Endothelial cell of umbilical vein (primary cell): ENCODE data around the gene ZNF732. TPM values are rescaled to one million over a fixed set of nuclear protein-coding genes. Genes with fewer than 3 reads are reported as not detected.

Experiments used
- BruUV-seq: library from RNA; stranded (reverse); fragments of 400-500 nt; replicated peaks from 2 replicates; lab custom pipeline; 2021; lab: Mats Ljungman, UMichigan
- CTCF ChIA-PET: fragments of 300-600, 350-600 bp; sonication (Branson Sonifier 250); formaldehyde crosslinking; loops from one replicate; lab custom pipeline; 2021; ENCODE audit warnings: antibody characterized with exemption, inconsistent platforms; lab: Charles Lee
- POLR2A ChIA-PET: fragments of 300-600, 350-600 bp; sonication (Branson Sonifier 250); formaldehyde crosslinking; loops from one replicate; lab custom pipeline; 2021; ENCODE audit warnings: antibody characterized with exemption, inconsistent platforms; lab: Charles Lee
- DNase-seq: peaks from one replicate; pipeline ENCODE4 v3.0.0-alpha.2; 2011; ENCODE audit warnings: low read depth, low spot score
- FAIRE-seq: peaks from 2 replicates; lab custom pipeline; 2011; peaks lifted over from hg19 to GRCh38; lab: Jason Lieb, UNC
- H2AFZ ChIP-seq: 2 replicates; pipeline ENCODE4 v1.6.0; 2012; ENCODE audit warnings: low read depth, low read length, control low read depth, inconsistent platforms
- H3K27ac ChIP-seq: 2 replicates; pipeline ENCODE4 v1.5.1; 2011; ENCODE audit warnings: low read depth, mild to moderate bottlenecking, control low read depth, low read length, moderate library complexity; ENCODE audit not compliant: insufficient read depth
- H3K27me3 ChIP-seq, 2 experiments: 2 replicates each; pipeline versions ENCODE4 v1.6.0 to v1.6.1; 2011; ENCODE audit warnings: low read length in 2 of 2, mixed read lengths in 1 of 2; ENCODE audit not compliant: control insufficient read depth in 2 of 2, insufficient read depth in 2 of 2
- H3K36me3 ChIP-seq, 2 experiments: 2 replicates in 1 of 2; 3 replicates in 1 of 2; pipeline ENCODE4 v1.5.1; 2011; ENCODE audit warnings: low read length in 2 of 2, mild to moderate bottlenecking in 1 of 2, moderate library complexity in 1 of 2; ENCODE audit not compliant: control insufficient read depth in 2 of 2, insufficient read depth in 2 of 2; ENCODE audit errors: extremely low read depth in 1 of 2
- H3K4me1 ChIP-seq: 3 replicates; pipeline ENCODE4 v1.5.1; 2011; ENCODE audit warnings: mild to moderate bottlenecking, low read length; ENCODE audit not compliant: control insufficient read depth, insufficient read depth; ENCODE audit errors: extremely low read depth
- H3K4me2 ChIP-seq: 2 replicates; pipeline ENCODE4 v1.6.1; 2011; ENCODE audit warnings: low read length, control low read depth, mixed read lengths; ENCODE audit not compliant: insufficient read depth
- H3K4me3 ChIP-seq, 3 experiments: fragments of 200-600 bp in 1 of 3; sonication (generic), shearing (Covaris generic) in 1 of 3; replicated peaks in 1 of 3; 2 replicates each; pipeline ENCODE4 v1.5.1; 2011 to 2016; ENCODE audit warnings: control low read depth in 3 of 3, low read length in 3 of 3, mild to moderate bottlenecking in 2 of 3, inconsistent platforms in 1 of 3, low read depth in 1 of 3, moderate library complexity in 1 of 3; ENCODE audit not compliant: insufficient read depth in 1 of 3
- H3K79me2 ChIP-seq: 2 replicates; pipeline ENCODE4 v1.6.0; 2012; ENCODE audit warnings: low read length, inconsistent platforms; ENCODE audit not compliant: control insufficient read depth, insufficient read depth
- H3K9ac ChIP-seq: replicated peaks from 2 replicates; pipeline ENCODE3; 2011; ENCODE audit warnings: low read length, control low read depth; ENCODE audit not compliant: insufficient read depth; ENCODE audit errors: extremely low read depth
- H3K9me1 ChIP-seq: replicated peaks from 3 replicates; pipeline ENCODE4 v1.6.0; 2011; ENCODE audit warnings: mild to moderate bottlenecking, low read length; ENCODE audit not compliant: control insufficient read depth, insufficient read depth; ENCODE audit errors: extremely low read depth
- H3K9me3 ChIP-seq: replicated peaks from 2 replicates; pipeline ENCODE4 v1.5.1; 2012; ENCODE audit warnings: low read length, inconsistent platforms; ENCODE audit not compliant: control insufficient read depth, insufficient read depth
- H4K20me1 ChIP-seq: replicated peaks from 2 replicates; pipeline ENCODE3; 2011; ENCODE audit warnings: mild to moderate bottlenecking, low read length; ENCODE audit not compliant: control insufficient read depth, insufficient read depth; ENCODE audit errors: extremely low read depth
- EZH2 ChIP-seq: IDR thresholded peaks from 2 replicates; pipeline ENCODE4 v1.6.1; 2012; ENCODE audit warnings: borderline replicate concordance, low read depth, mild to moderate bottlenecking, moderate library complexity, low read length, inconsistent platforms; ENCODE audit not compliant: severe bottlenecking
- FOS ChIP-seq: IDR thresholded peaks from 2 replicates; pipeline ENCODE4 v1.6.1; 2011; ENCODE audit warnings: mild to moderate bottlenecking, low read length, moderate library complexity, borderline replicate concordance; ENCODE audit not compliant: insufficient read depth
- GATA2 ChIP-seq: IDR thresholded peaks from 2 replicates; pipeline ENCODE4 v1.7.0; 2011; ENCODE audit warnings: low read depth, mild to moderate bottlenecking, moderate library complexity, mixed read lengths, low read length; ENCODE audit not compliant: insufficient read length, insufficient read depth
- JUN ChIP-seq: IDR thresholded peaks from 2 replicates; pipeline ENCODE4 v1.6.1; 2011; ENCODE audit warnings: borderline replicate concordance, low read depth; ENCODE audit not compliant: insufficient read length, insufficient read depth
- MYC ChIP-seq: IDR thresholded peaks from one replicate; pipeline ENCODE4 v1.6.1; 2011; ENCODE audit warnings: mild to moderate bottlenecking, low read depth, low read length
- POLR2A ChIP-seq: IDR thresholded peaks from 2 replicates; pipeline ENCODE4 v1.6.1; 2012; ENCODE audit warnings: low read depth, mild to moderate bottlenecking, control low read depth, low read length
- POLR2AphosphoS5 ChIP-seq: IDR thresholded peaks from 2 replicates; pipeline ENCODE4 v1.6.1; 2012; ENCODE audit warnings: low read depth, mild to moderate bottlenecking, control low read depth, low read length, moderate library complexity; ENCODE audit not compliant: insufficient read depth
- dilution Hi-C: fragments of 300-500 bp; cut with MboI; formaldehyde crosslinking; loops from one replicate; pipeline ENCODE4 v1.15.0; 2019; ENCODE audit warnings: low sequenced_read_pairs; ENCODE audit not compliant: extremely low pct_ligation_motif_present
- intact Hi-C: fragments of 100-400 bp; cut with micrococcal nuclease; formaldehyde crosslinking; loops from one replicate; pipeline ENCODE4 v1.10.0; 2022
- polyA plus RNA-seq, 4 experiments: library from polyadenylated mRNA; depleted of rRNA in 3 of 4; stranded (reverse) in 3 of 4; unstranded in 1 of 4; fragments of >200 nt; gene quantifications; 2 replicates each; pipeline versions ENCODE4 v1.2.1 to v1.2.3, GENCODE V29; 2011 to 2012; ENCODE audit warnings: missing spikeins in 1 of 4
- total RNA-seq: library from RNA; stranded (reverse); gene quantifications from 2 replicates; pipeline ENCODE4 v1.2.3, GENCODE V29; 2021
- TF ChIP-seq, protein P1 (sequence below): IDR thresholded peaks from 2 replicates; pipeline ENCODE4 v1.6.1; 2011; ENCODE audit not compliant: insufficient read depth, insufficient read length
- TF ChIP-seq, protein P2 (sequence below), 2 donors: IDR thresholded peaks; 1 replicate in 1 of 2; 2 replicates in 1 of 2; pipeline ENCODE4 v1.5.1; 2011; ENCODE audit warnings: low read length in 2 of 2, mild to moderate bottlenecking in 2 of 2, moderate library complexity in 2 of 2, control low read depth in 1 of 2, inconsistent platforms in 1 of 2, low read depth in 1 of 2; ENCODE audit not compliant: insufficient read depth in 1 of 2; ENCODE audit errors: extremely low read depth in 1 of 2

The ZNF732 gene
- total and polyA plus RNA-seq, 2 donors (not counting 3 experiments of a cell fraction or from before 2014, with no cell fraction given): 0.04 to 3.1 TPM

DNA sequence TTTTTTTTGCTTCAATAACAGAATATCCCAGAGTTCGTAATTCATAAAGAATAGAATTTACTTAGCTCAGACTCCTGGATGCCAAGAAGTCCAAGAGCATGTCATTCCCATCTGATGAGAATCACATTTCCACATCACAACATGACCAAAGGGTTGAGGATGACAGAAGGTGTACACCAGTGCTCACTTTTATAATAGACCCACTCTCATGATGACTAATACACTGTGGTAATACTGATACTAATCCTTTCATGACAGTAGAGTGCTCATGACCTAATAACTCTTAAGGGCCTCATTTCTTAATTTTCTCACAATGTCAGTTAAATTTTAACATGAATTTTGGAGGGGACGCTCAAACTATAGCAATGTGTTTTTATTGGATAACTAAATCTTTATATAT, 69.2 kb downstream of the ZNF732 start:
- ChIA-PET POLR2A (no interaction called here), CTCF (no interaction called here)
- no TSS peak for BruUV-seq
- DNase-seq: no peak
- Histone ChIP-seq H3K4me1 (no peaks in the 10 kb centered on the region), H3K4me3 (no peak overlapping the region), H2AFZ (no peak overlapping the region), H3K9me3 (no peaks in the 10 kb centered on the region), H3K9me1 (no peaks in the 10 kb centered on the region), H4K20me1 (no peaks in the 10 kb centered on the region), H3K9ac (no peak overlapping the region), H3K27me3 (no peaks in the 10 kb centered on the region), H3K36me3 (no peaks in the 10 kb centered on the region), H3K27ac (no peak overlapping the region), H3K79me2 (no peaks in the 10 kb centered on the region), H3K4me2 (no peak overlapping the region)
- no peak for FAIRE-seq
- TF ChIP-seq JUN: no peak
- TF ChIP-seq, protein P1, sequence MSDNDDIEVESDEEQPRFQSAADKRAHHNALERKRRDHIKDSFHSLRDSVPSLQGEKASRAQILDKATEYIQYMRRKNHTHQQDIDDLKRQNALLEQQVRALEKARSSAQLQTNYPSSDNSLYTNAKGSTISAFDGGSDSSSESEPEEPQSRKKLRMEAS: no peak
- TF ChIP-seq, protein P2, sequence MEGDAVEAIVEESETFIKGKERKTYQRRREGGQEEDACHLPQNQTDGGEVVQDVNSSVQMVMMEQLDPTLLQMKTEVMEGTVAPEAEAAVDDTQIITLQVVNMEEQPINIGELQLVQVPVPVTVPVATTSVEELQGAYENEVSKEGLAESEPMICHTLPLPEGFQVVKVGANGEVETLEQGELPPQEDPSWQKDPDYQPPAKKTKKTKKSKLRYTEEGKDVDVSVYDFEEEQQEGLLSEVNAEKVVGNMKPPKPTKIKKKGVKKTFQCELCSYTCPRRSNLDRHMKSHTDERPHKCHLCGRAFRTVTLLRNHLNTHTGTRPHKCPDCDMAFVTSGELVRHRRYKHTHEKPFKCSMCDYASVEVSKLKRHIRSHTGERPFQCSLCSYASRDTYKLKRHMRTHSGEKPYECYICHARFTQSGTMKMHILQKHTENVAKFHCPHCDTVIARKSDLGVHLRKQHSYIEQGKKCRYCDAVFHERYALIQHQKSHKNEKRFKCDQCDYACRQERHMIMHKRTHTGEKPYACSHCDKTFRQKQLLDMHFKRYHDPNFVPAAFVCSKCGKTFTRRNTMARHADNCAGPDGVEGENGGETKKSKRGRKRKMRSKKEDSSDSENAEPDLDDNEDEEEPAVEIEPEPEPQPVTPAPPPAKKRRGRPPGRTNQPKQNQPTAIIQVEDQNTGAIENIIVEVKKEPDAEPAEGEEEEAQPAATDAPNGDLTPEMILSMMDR (IDR thresholded peaks at IDR 0.05; ENCODE audit: extremely low read depth in 1 of 2, insufficient read depth in 1 of 2, low read depth in 1 of 2, low read length in 2 of 2): no peak
- no peak for TF ChIP-seq GATA2
- TF ChIP-seq MYC: no peak
- no peak for TF ChIP-seq FOS
- TF ChIP-seq POLR2AphosphoS5: no peak
- TF ChIP-seq EZH2: no peak
- no peak for TF ChIP-seq POLR2A
- dilution Hi-C loops (no loop called here), intact Hi-C loops (no loop called here)
